ENCODE measurements around the gene POT1.

Gene POT1

DNA sequence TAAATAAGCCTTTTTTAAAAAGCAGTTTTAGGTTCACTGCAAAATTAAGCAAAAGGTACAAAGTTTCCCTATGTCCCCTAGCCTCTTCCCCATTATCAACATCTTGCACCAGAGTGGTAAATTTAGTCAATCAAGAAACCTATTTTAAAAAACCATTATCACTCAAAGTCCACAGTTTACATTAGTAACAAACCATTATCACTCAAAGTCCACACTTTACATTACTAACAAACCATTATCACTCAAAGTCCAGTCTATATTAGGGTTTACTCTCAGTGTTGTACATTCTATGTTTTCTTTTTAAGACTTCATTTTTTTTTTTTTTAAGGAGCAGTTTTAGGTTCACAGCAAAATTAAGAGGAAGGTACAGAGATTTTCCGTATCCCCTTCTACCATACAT lies 89.9 kb downstream of the POT1 start:
- DNase-seq (ENCODE audit: extremely low read depth, insufficient read length) = no peak
- no peak for TF ChIP-seq CTCF (IDR thresholded peaks at IDR 0.05; ENCODE audit: insufficient read depth, low read length, poor library complexity, severe bottlenecking)
- H3K27me3 ChIP-seq (replicated peaks; ENCODE audit: control insufficient read depth, insufficient read depth, low read length) = no peaks in the 10 kb centered on the region
- no peak overlapping the region for H3K4me3 ChIP-seq (replicated peaks; ENCODE audit: low read depth, low read length)
- no peaks in the 10 kb centered on the region for H3K36me3 ChIP-seq (ENCODE audit: control insufficient read depth, insufficient read depth, low read length)

GRCh38 chr7:124836173-124836572 lies 93.5 kb downstream of the POT1 start:
- Histone ChIP-seq H3K36me3 (ENCODE audit: control insufficient read depth, insufficient read depth, low read length) (no peaks in the 10 kb centered on the region), H3K27me3 (replicated peaks; ENCODE audit: control insufficient read depth, insufficient read depth, low read length) (no peaks in the 10 kb centered on the region), H3K4me3 (replicated peaks; ENCODE audit: low read depth, low read length) (no peak overlapping the region)
- no peak for TF ChIP-seq CTCF (IDR thresholded peaks at IDR 0.05; ENCODE audit: insufficient read depth, low read length, poor library complexity, severe bottlenecking)
- DNase-seq (ENCODE audit: extremely low read depth, insufficient read length) = no peak

DNA sequence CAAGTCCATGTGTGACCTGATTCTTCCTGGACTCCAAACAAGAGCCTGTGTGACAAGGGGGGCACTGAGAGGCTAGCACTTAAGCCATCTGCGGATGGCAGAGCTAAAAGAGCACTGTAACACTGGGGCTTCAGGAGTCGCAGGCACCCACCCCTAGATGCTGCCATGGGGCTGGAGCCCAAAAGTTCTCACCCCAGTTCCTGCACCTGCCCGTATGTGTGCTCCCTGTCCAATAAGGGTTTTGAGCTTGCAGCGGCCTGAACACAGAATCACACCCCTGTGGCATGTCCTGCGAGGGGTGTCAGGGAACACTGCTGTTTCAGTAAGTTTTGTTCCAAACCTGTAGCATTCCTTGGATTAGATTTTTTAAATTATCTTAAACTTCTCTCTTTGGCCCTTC lies 110.8 kb downstream of the POT1 start:
- Histone ChIP-seq H3K4me3 (replicated peaks; ENCODE audit: low read depth, low read length) (no peak overlapping the region), H3K36me3 (ENCODE audit: control insufficient read depth, insufficient read depth, low read length) (no peaks in the 10 kb centered on the region), H3K27me3 (replicated peaks; ENCODE audit: control insufficient read depth, insufficient read depth, low read length) (no peaks in the 10 kb centered on the region)
- TF ChIP-seq CTCF (IDR thresholded peaks at IDR 0.05; ENCODE audit: insufficient read depth, low read length, poor library complexity, severe bottlenecking) = no peak
- no peak for DNase-seq (ENCODE audit: extremely low read depth, insufficient read length)

DNA sequence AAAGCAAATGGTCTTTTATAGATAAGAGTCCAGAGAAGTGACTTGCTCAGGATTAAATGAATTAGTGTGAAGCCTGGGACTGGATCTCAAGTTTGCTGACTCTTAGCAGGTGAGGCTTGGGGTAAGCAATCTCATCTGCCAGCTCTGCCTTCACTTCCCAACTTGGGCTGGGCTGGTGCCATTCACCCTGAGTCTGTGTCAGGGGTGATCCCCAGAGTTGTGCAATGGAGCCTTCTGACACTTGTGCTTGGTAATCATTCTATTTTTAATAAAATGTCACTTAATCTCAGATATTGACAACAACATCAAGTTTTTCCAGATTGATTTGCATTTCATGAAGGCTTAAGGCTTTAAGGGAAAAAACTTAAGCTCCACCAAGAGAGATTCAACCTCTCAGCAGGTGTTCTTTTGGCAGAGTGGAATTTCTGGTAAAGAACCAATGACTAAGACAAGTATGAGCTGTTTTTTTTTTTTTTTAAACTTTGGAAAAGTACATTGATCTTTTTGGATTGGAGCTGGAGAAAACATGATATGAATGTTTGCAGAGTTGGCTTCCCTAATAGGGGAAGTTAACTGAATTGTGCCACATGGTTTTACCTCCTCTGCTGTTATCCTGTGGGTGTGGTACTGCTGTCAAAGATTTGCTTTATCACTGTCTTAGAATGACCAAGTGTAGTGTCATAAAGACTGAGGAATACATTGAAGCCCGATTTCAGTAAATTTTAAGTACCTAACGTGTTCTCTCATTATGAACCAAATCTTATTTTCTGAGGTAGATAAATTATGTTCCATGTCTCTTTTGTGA lies 115.4 kb downstream of the POT1 start:
- no peak for TF ChIP-seq CTCF (IDR thresholded peaks at IDR 0.05; ENCODE audit: insufficient read depth, low read length, poor library complexity, severe bottlenecking)
- no peaks in the 10 kb centered on the region for H3K27me3 ChIP-seq (replicated peaks; ENCODE audit: control insufficient read depth, insufficient read depth, low read length)
- no peak for DNase-seq (ENCODE audit: extremely low read depth, insufficient read length)
- no peak overlapping the region for H3K4me3 ChIP-seq (replicated peaks; ENCODE audit: low read depth, low read length)
- no peaks in the 10 kb centered on the region for H3K36me3 ChIP-seq (ENCODE audit: control insufficient read depth, insufficient read depth, low read length)

DNA sequence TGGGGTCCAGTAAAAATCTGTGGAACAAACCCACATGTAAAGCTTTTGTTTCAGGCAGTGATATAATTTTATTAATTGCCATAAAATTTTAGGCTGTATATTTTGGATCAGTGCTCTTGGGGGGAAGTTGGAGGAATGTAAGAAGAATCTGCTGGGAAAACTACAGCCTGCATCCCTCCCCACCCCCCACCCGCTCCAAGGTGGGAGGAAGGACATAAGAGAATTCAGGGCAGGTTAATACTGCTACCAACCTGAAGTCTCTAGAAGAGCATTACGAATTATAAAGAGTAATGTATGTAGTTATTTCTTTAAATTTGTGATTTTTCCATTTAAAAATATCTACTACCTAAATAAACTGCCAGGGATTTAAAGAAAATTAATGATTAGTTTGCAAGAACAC lies 116.9 kb downstream of the POT1 start:
- TF ChIP-seq CTCF (IDR thresholded peaks at IDR 0.05; ENCODE audit: insufficient read depth, low read length, poor library complexity, severe bottlenecking) = no peak
- no peaks in the 10 kb centered on the region for H3K36me3 ChIP-seq (ENCODE audit: control insufficient read depth, insufficient read depth, low read length)
- H3K4me3 ChIP-seq (replicated peaks; ENCODE audit: low read depth, low read length) = no peak overlapping the region
- H3K27me3 ChIP-seq (replicated peaks; ENCODE audit: control insufficient read depth, insufficient read depth, low read length) = no peaks in the 10 kb centered on the region
- no peak for DNase-seq (ENCODE audit: extremely low read depth, insufficient read length)

DNA sequence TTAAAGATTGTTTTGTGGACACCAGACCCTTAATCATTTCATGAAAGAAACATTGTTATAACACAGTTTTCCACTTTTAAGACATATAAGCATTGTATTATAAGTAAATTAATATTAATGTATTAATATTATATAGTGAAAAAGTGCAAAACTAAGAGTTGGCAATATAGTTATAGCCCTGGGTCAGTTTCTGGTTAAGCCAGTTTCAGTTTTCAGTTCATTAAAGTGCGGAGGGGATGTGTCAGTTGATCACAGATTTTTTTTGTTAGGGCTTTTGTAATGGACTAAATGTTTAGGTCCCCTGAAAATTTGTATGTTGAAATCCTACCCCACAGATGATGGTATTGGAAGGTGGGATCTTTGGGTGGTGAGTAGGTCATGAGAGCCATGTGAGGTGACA lies 118.3 kb downstream of the POT1 start:
- no peak for DNase-seq (ENCODE audit: extremely low read depth, insufficient read length)
- Histone ChIP-seq H3K27me3 (replicated peaks; ENCODE audit: control insufficient read depth, insufficient read depth, low read length) (no peaks in the 10 kb centered on the region), H3K4me3 (replicated peaks; ENCODE audit: low read depth, low read length) (no peak overlapping the region), H3K36me3 (ENCODE audit: control insufficient read depth, insufficient read depth, low read length) (no peaks in the 10 kb centered on the region)
- TF ChIP-seq CTCF (IDR thresholded peaks at IDR 0.05; ENCODE audit: insufficient read depth, low read length, poor library complexity, severe bottlenecking) = no peak

Data from GM06990 (cell line).